PC-3 (cell line): ENCODE results near the gene TPGS2. TPM values are rescaled to one million over a fixed set of nuclear protein-coding genes. Genes with fewer than 3 reads are reported as not detected.

Source experiments
- ATAC-seq: fragments of 200-7000 bp; cut with Tn5 transposase; 2 replicates; pipeline ENCODE4 v1.9.1; 2020; ENCODE audit warnings: mild to moderate bottlenecking, moderate library complexity
- BruUV-seq: library from RNA; stranded (reverse); fragments of 400-500 nt; replicated peaks from 2 replicates; lab custom pipeline; 2021; lab: Mats Ljungman, UMichigan
- CTCF ChIA-PET: fragments of 300-600 bp; sonication (Branson Sonifier 250); formaldehyde crosslinking; loops from one replicate; lab custom pipeline; 2022; ENCODE audit warnings: antibody characterized with exemption; lab: Charles Lee
- POLR2A ChIA-PET: fragments of 300-600 bp; sonication (Branson Sonifier 250); formaldehyde crosslinking; loops from one replicate; lab custom pipeline; 2022; ENCODE audit warnings: antibody characterized with exemption; ENCODE audit not compliant: unreplicated experiment; lab: Charles Lee
- DNase-seq: peaks from one replicate; pipeline ENCODE4 v3.0.0-alpha.2; 2015
- H2AFZ ChIP-seq: fragments of 300-600 bp; sonication (generic); 2 replicates; pipeline ENCODE4 v1.6.0; 2016; ENCODE audit warnings: antibody characterized with exemption, low read length
- H3F3A ChIP-seq: fragments of 300-600 bp; sonication (generic); one replicate; pipeline ENCODE4 v1.6.0; 2017; ENCODE audit warnings: antibody characterized with exemption, low read length, control low read depth, mild to moderate bottlenecking; ENCODE audit not compliant: unreplicated experiment
- H3K27ac ChIP-seq: fragments of 300-600 bp; sonication (generic); 2 replicates; pipeline ENCODE4 v1.5.1; 2016; ENCODE audit warnings: mild to moderate bottlenecking, low read length
- H3K27me3 ChIP-seq: fragments of 300-600 bp; sonication (generic); 2 replicates; pipeline ENCODE4 v1.6.1; 2016; ENCODE audit warnings: low read length, mixed read lengths
- H3K36me3 ChIP-seq: fragments of 300-600 bp; sonication (generic); 2 replicates; pipeline ENCODE4 v1.6.1; 2016; ENCODE audit warnings: low read depth, mixed run types, low read length, mixed read lengths
- H3K4me1 ChIP-seq: fragments of 300-600 bp; sonication (generic); 2 replicates; pipeline ENCODE4 v1.5.1; 2016; ENCODE audit warnings: low read length; ENCODE audit not compliant: insufficient read depth
- H3K4me2 ChIP-seq: fragments of 300-600 bp; sonication (generic); 2 replicates; pipeline ENCODE4 v1.6.0; 2016; ENCODE audit warnings: low read length
- H3K4me3 ChIP-seq: fragments of 300-600 bp; sonication (generic); 2 replicates; pipeline ENCODE4 v1.5.1; 2016; ENCODE audit warnings: mild to moderate bottlenecking, low read length, mixed read lengths
- H3K79me2 ChIP-seq: fragments of 300-600 bp; sonication (generic); 2 replicates; pipeline ENCODE4 v1.6.1; 2017; ENCODE audit warnings: low read length, mixed read lengths
- H3K9ac ChIP-seq: fragments of 300-600 bp; sonication (generic); 2 replicates; pipeline ENCODE4 v1.6.0; 2016; ENCODE audit warnings: mild to moderate bottlenecking, low read length
- H3K9me2 ChIP-seq: fragments of 300-600 bp; sonication (generic); replicated peaks from 2 replicates; pipeline ENCODE4 v1.6.1; 2016; ENCODE audit warnings: mixed run types, low read length, mixed read lengths
- H3K9me3 ChIP-seq: fragments of 300-600 bp; sonication (generic); 2 replicates; pipeline ENCODE4 v1.6.1; 2016; ENCODE audit warnings: low read length, mixed read lengths
- H4K20me1 ChIP-seq: fragments of 300-600 bp; sonication (generic); 2 replicates; pipeline ENCODE4 v1.6.1; 2016; ENCODE audit warnings: low read length, mixed read lengths
- EZH2 ChIP-seq: fragments of 300-600 bp; sonication (generic); IDR thresholded peaks from one replicate; pipeline ENCODE4 v1.6.1; 2017; ENCODE audit warnings: antibody characterized with exemption, mild to moderate bottlenecking, low read length; ENCODE audit not compliant: unreplicated experiment
- EZH2phosphoT487 ChIP-seq: fragments of 300-600 bp; sonication (generic); IDR thresholded peaks from 2 replicates; pipeline ENCODE4 v1.6.1; 2018; ENCODE audit warnings: mild to moderate bottlenecking, antibody characterized with exemption, low read length, borderline replicate concordance
- intact Hi-C: fragments of 100-400 bp; cut with micrococcal nuclease; formaldehyde crosslinking; loops from 2 replicates; pipeline ENCODE4 v1.9.0; 2023
- total RNA-seq: library from RNA; depleted of rRNA; stranded (reverse); fragments of >200 nt; gene quantifications from 2 replicates; pipeline ENCODE4 v1.2.3, GENCODE V29; 2014
- TF ChIP-seq, protein P1 (sequence below): fragments of 300-600 bp; sonication (generic); conservative IDR thresholded peaks from 2 replicates; pipeline ENCODE4 v1.5.1; 2017; ENCODE audit warnings: antibody characterized with exemption, low read depth, mild to moderate bottlenecking, low read length

The TPGS2 gene
- total RNA-seq, 1 experiment from 2014 or later, result 44.9 TPM

DNA sequence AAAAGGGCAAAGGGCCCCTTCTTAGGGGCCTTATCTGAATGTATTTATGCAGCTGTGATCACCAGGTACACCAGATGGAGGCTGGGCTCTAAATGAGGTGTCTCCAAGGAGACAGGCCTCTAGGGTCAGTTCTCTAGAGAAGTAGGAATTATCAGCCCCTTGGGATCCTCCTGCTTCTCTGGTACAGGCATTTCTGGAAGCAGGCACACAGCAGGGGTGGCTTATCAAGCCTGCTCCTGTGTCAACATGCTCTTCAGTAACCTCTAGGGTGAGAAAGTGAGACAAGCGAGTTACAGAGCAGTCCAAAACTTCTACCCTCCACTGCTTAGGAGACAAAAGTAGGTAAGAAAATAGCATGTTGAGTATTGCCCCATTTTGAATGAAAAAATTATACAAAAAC lies 13.8 kb downstream of the TPGS2 start:
- H3K9me3 ChIP-seq, result no peaks in the 10 kb centered on the region
- H3K4me2 ChIP-seq, result no peak overlapping the region
- ATAC-seq (no peak), DNase-seq (no peak)
- H3K4me3 ChIP-seq, result no peak overlapping the region
- no peaks in the 10 kb centered on the region for H4K20me1 ChIP-seq
- BruUV-seq, result no TSS peak
- no peaks in the 10 kb centered on the region for H3K27me3 ChIP-seq
- H3K9me2 ChIP-seq, result no peaks in the 10 kb centered on the region
- H3F3A ChIP-seq, result no peaks in the 10 kb centered on the region
- POLR2A ChIA-PET, result no interaction called here
- H3K9ac ChIP-seq, result no peak overlapping the region
- H3K79me2 ChIP-seq, result no peaks in the 10 kb centered on the region
- no peaks in the 10 kb centered on the region for H3K36me3 ChIP-seq
- CTCF ChIA-PET, result no interaction called here
- H3K4me1 ChIP-seq, result no peaks in the 10 kb centered on the region
- intact Hi-C loops, result no loop called here
- H2AFZ ChIP-seq, result no peak overlapping the region
- TF ChIP-seq EZH2 (no peak), EZH2phosphoT487 (no peak)
- TF ChIP-seq, protein P1, sequence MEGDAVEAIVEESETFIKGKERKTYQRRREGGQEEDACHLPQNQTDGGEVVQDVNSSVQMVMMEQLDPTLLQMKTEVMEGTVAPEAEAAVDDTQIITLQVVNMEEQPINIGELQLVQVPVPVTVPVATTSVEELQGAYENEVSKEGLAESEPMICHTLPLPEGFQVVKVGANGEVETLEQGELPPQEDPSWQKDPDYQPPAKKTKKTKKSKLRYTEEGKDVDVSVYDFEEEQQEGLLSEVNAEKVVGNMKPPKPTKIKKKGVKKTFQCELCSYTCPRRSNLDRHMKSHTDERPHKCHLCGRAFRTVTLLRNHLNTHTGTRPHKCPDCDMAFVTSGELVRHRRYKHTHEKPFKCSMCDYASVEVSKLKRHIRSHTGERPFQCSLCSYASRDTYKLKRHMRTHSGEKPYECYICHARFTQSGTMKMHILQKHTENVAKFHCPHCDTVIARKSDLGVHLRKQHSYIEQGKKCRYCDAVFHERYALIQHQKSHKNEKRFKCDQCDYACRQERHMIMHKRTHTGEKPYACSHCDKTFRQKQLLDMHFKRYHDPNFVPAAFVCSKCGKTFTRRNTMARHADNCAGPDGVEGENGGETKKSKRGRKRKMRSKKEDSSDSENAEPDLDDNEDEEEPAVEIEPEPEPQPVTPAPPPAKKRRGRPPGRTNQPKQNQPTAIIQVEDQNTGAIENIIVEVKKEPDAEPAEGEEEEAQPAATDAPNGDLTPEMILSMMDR, result no peak
- H3K27ac ChIP-seq, result no peak overlapping the region

DNA sequence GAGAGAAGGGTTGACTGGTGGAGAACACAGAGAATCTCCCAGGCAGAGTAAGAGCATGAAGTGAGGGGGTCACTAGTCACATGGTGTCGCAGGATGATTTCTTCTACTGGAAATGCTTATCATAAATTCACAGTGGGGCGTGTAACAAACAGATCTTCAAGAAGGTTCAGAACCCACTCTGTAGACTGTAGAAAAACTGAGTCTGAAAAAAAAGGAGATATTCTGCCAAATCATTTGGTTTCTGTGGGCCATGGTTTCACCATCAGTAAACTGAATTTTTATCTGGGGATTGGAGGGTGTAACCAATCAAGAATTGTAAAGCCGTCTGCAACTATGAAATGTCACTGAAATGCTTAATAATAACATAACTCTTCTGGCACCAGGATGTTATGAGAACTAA lies 15.0 kb downstream of the TPGS2 start:
- Histone ChIP-seq H3K9me2 (no peaks in the 10 kb centered on the region), H3K4me3 (no peak overlapping the region), H2AFZ (no peak overlapping the region), H3K36me3 (no peaks in the 10 kb centered on the region), H4K20me1 (no peaks in the 10 kb centered on the region), H3K27me3 (no peaks in the 10 kb centered on the region), H3K4me1 (no peaks in the 10 kb centered on the region), H3K9ac (no peak overlapping the region), H3K4me2 (no peak overlapping the region), H3K9me3 (no peaks in the 10 kb centered on the region), H3K27ac (no peak overlapping the region), H3K79me2 (no peaks in the 10 kb centered on the region), H3F3A (no peaks in the 10 kb centered on the region)
- no TSS peak for BruUV-seq
- no peak for DNase-seq
- ChIA-PET CTCF (no interaction called here), POLR2A (no interaction called here)
- intact Hi-C loops, result no loop called here
- no peak for ATAC-seq
- TF ChIP-seq, protein P1, result no peak
- TF ChIP-seq EZH2, result no peak
- no peak for TF ChIP-seq EZH2phosphoT487

DNA sequence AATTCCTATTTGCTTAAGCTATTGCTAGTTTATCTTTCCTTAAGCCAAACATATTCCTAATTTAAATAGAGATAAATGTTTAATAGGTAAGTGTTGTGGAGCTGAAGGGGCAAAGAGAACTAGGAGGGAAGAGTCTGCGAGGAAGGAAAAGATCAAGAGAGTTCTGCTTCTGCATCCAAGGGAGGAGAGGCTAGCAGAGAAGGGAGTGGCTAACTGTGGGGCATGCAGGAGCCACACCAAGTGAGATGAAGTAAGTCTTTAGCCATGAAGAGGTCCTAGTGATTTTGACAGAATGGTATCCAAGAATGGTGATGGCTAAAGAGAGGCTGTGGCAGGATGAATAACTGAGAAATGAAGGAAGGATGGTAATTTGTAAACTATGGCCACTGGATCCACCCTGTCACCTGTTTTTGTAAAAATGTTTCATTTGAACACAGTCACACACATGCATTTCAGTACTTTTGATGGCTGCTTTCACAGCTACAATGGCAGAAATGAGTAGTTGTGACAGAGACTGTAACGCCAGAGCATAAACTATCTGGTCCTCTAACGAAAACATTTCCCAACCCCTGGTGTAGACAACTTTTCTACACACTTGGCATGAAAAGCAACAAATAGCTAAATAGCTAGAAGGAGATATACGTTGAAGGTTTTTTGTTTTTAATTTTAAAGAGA lies 15.6 kb downstream of the TPGS2 start:
- Histone ChIP-seq H3K4me2 (no peak overlapping the region), H3F3A (no peaks in the 10 kb centered on the region), H3K9me2 (no peaks in the 10 kb centered on the region), H3K27ac (no peak overlapping the region), H3K79me2 (no peaks in the 10 kb centered on the region), H3K4me3 (no peak overlapping the region), H4K20me1 (no peaks in the 10 kb centered on the region), H3K9me3 (no peaks in the 10 kb centered on the region), H3K4me1 (no peaks in the 10 kb centered on the region), H3K9ac (no peak overlapping the region), H3K36me3 (no peaks in the 10 kb centered on the region), H2AFZ (no peak overlapping the region), H3K27me3 (no peaks in the 10 kb centered on the region)
- TF ChIP-seq EZH2phosphoT487, result no peak
- TF ChIP-seq, protein P1, result no peak
- no peak for TF ChIP-seq EZH2
- BruUV-seq, result no TSS peak
- ChIA-PET POLR2A (no interaction called here), CTCF (no interaction called here)
- ATAC-seq (no peak), DNase-seq (no peak)
- intact Hi-C loops, result no loop called here
